Activated T-cell treated with anti-CD3 and anti-CD28 coated beads for 1 hour (primary cell): ENCODE data around the gene SLC25A13.

Source experiments
- DNase-seq: peaks from one replicate; pipeline ENCODE4 v3.0.0-alpha.2; 2020; ENCODE audit warnings: low read depth

The SLC25A13 gene

GRCh38 chr7:96089511-96089910 lies 232.4 kb downstream of the SLC25A13 start:
- DNase-seq = no peak

- DNase-seq = no peak
Measured at GRCh38 chr7:96088579-96088978, 233.3 kb downstream of the SLC25A13 start.

- no peak for DNase-seq
Measured at GRCh38 chr7:96085953-96086352, 235.9 kb downstream of the SLC25A13 start.

- no peak for DNase-seq
Measured at GRCh38 chr7:96084881-96085553, 236.9 kb downstream of the SLC25A13 start.

GRCh38 chr7:96080027-96080426 lies 241.9 kb downstream of the SLC25A13 start:
- no peak for DNase-seq

- no peak for DNase-seq
Measured at GRCh38 chr7:96076350-96076707, 245.6 kb downstream of the SLC25A13 start.

- DNase-seq = peak; percentile 25
Measured at GRCh38 chr7:96075510-96076349, 246.2 kb downstream of the SLC25A13 start.

GRCh38 chr7:96074871-96075270 lies 247.0 kb downstream of the SLC25A13 start:
- DNase-seq = no peak
